GM20431 (cell line): ENCODE measurements around the gene APBB2.

ENCODE experiments used
- in situ Hi-C: fragments of 300-500 bp; cut with MseI, MboI; formaldehyde crosslinking; loops from one replicate; pipeline ENCODE4 v1.15.0; 2020; ENCODE audit warnings: low sequenced_read_pairs; ENCODE audit not compliant: unreplicated experiment

APBB2 gene

GRCh38 chr4:41120297-41121217, 93.8 kb downstream of the APBB2 start:
- in situ Hi-C loops: no loop called here

- in situ Hi-C loops: no loop called here
Observed at GRCh38 chr4:41119867-41120295, 94.5 kb downstream of the APBB2 start.

GRCh38 chr4:41111791-41112190, 102.6 kb downstream of the APBB2 start:
- in situ Hi-C loops: no loop called here

GRCh38 chr4:41110050-41110449, 104.3 kb downstream of the APBB2 start:
- in situ Hi-C loops: no loop called here

GRCh38 chr4:41108481-41108880, 105.9 kb downstream of the APBB2 start:
- in situ Hi-C loops: no loop called here

- in situ Hi-C loops: no loop called here
Observed at GRCh38 chr4:41106694-41107419, 107.5 kb downstream of the APBB2 start.

GRCh38 chr4:41106081-41106480, 108.3 kb downstream of the APBB2 start:
- in situ Hi-C loops: no loop called here

GRCh38 chr4:41104155-41104554, 110.2 kb downstream of the APBB2 start:
- in situ Hi-C loops: no loop called here

- in situ Hi-C loops: no loop called here
Observed at GRCh38 chr4:41103657-41104056, 110.7 kb downstream of the APBB2 start.

- in situ Hi-C loops: no loop called here
Observed at GRCh38 chr4:41102414-41103092, 111.8 kb downstream of the APBB2 start.

- in situ Hi-C loops: no loop called here
Observed at GRCh38 chr4:41098093-41099048, 116.0 kb downstream of the APBB2 start.

GRCh38 chr4:41095973-41096372, 118.4 kb downstream of the APBB2 start:
- in situ Hi-C loops: no loop called here

- in situ Hi-C loops: no loop called here
Observed at GRCh38 chr4:41095192-41095872, 119.0 kb downstream of the APBB2 start.

- in situ Hi-C loops: no loop called here
Observed at GRCh38 chr4:41092128-41092527, 122.2 kb downstream of the APBB2 start.

GRCh38 chr4:41081847-41082246, 132.5 kb downstream of the APBB2 start:
- in situ Hi-C loops: no loop called here

- in situ Hi-C loops: no loop called here
Observed at GRCh38 chr4:41080976-41081375, 133.4 kb downstream of the APBB2 start.

- in situ Hi-C loops: no loop called here
Observed at GRCh38 chr4:41079881-41080560, 134.3 kb downstream of the APBB2 start.

- in situ Hi-C loops: no loop called here
Observed at GRCh38 chr4:41077628-41078027, 136.7 kb downstream of the APBB2 start.
